Stimulated activated CD8-positive, alpha-beta memory T cell treated with anti-CD3 and anti-CD28 coated beads, Interleukin-12 subunit alpha, Interleukin-12 subunit beta, amount 100 ng/mL, for 4 hours (primary cell): ENCODE data around the gene KDM3B.
"Not testable (repeated sequence)": the region's sequence is repeated elsewhere in the genome, so short reads cannot be mapped to it uniquely, and the experiment has no call there.

ENCODE experiments used
- DNase-seq: peaks from one replicate; pipeline ENCODE4 v3.0.0-alpha.2; 2020; ENCODE audit warnings: low read depth

Gene KDM3B

GRCh38 chr5:138466900-138467710 is 114.6 kb downstream of the KDM3B start:
- DNase-seq, result no peak

- DNase-seq, result no peak
Measured at GRCh38 chr5:138467711-138468132, 115.2 kb downstream of the KDM3B start.

DNA sequence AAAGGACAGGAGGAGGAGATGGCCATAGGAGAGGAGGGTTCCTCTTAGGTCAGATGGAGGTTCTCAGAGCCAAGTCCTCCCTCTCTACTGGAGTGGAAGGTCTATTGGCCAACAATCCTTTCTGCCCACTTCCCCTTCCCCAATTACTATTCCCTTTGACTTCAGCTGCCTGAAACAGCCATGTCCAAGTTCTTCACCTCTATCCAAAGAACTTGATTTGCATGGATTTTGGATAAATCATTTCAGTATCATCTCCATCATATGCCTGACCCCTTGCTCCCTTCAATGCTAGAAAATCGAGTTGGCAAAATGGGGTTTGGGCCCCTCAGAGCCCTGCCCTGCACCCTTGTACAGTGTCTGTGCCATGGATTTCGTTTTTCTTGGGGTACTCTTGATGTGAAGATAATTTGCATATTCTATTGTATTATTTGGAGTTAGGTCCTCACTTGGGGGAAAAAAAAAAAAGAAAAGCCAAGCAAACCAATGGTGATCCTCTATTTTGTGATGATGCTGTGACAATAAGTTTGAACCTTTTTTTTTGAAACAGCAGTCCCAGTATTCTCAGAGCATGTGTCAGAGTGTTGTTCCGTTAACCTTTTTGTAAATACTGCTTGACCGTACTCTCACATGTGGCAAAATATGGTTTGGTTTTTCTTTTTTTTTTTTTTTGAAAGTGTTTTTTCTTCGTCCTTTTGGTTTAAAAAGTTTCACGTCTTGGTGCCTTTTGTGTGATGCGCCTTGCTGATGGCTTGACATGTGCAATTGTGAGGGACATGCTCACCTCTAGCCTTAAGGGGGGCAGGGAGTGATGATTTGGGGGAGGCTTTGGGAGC is 115.9 kb downstream of the KDM3B start:
- no peak for DNase-seq

- DNase-seq, result no peak
Measured at GRCh38 chr5:138468966-138469539, 116.6 kb downstream of the KDM3B start.

DNA sequence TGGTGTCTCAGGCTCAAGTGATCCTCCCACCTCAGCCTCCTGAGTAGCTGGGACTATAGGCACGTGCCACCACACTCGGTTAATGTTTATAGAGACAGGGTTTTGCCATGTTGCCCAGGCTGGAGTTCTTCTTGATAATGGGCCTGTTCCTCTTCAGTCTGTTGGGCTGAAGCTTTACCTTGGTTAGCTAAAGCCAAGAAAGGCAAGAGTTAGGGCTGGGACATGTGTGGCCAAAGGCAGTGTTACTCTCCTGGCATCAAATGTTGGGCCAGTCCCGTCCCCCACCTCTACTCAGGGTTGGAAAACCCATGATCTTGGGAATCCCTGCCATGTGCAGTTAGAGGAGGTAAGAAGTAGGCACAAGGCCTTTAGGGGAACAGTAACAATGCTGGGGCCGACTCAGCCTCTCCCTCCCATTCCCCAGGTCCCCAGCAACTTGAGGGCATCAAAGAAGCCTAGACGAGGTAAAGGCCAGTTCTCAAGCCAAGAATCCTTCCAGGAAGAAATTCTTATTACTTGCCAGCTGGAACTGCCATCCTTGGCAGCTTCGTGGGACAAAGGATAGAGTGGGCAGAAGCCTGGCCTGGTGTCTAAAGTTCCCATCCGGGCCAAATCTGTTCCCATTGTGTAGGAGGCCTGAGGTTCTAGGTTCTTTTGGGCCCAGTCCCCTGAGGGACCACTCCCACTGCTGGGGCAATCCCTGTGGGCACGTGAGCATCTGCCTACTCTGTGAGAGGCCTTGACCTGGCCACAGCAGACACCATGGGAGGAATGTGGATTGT is 117.2 kb downstream of the KDM3B start:
- DNase-seq, result no peak

- no peak for DNase-seq
Measured at GRCh38 chr5:138470322-138471051, 118.0 kb downstream of the KDM3B start.

- DNase-seq, result no peak
Measured at GRCh38 chr5:138471052-138471361, 118.5 kb downstream of the KDM3B start.

DNA sequence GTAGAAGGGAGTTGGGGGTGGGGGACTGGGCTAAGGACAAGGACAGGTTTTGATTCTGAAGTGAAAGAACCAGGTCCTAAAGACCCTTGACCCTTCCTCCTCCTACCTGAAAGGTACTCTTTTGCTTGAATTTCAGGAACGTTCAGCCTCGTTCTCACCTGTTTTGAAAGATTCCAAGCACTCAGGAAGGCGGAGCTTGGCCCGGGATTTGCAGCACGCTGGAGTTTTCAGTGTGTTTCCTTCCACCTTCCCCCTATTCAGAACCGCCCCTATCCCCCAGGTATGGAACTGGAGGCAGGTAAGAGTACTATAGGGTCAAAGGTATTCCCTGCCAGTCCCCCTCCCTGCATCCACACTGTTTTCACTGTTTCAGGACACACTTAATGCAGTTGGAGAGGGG is 119.9 kb downstream of the KDM3B start:
- DNase-seq, result no peak

DNA sequence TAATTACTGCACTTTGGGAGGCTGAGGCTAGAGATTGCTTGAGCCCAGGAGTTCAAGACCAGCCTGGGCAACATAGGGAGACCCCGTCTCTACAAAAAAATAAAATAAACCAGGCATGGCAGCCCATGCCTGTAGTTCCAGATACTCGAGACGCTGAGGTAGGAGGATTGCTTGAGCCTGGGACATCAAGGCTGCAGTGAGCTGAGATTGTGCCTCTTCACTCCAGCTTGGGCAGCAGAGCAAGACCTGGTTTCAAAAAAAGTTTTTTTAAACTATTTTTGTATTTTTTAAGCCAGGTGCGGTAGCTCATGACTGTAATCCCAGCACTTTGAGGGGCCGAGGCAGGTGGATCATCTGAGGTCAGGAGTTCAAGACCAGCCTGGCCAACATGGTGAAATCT is 120.7 kb downstream of the KDM3B start:
- DNase-seq, result not testable (repeated sequence)

DNA sequence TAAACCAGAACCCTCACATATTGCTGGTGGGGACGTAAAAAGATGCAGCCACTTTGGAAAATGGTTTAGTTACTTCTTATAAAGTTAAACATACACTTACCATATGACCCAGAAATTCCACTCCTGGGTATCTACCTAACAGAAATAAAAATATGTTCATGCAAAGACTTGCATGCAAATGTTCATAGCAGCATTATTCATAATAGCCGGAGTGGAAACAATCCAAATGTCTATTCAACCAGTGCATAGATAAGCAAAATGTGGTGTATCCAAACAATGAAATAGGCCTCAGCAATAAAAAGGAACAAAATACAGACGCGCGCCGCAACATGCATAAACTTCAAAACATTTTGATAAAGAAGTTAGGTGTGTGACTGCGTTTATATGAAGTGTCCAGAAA is 124.4 kb downstream of the KDM3B start:
- no peak for DNase-seq

- DNase-seq, result no peak
Measured at GRCh38 chr5:138482638-138483037, 130.2 kb downstream of the KDM3B start.
